ENCODE measurements around the gene EGR1. TPM values are rescaled to one million over a fixed set of nuclear protein-coding genes. Genes with fewer than 3 reads are reported as not detected.
"Not testable (repeated sequence)": the region's sequence is repeated elsewhere in the genome, so short reads cannot be mapped to it uniquely, and the experiment has no call there.

The EGR1 gene
- total RNA-seq, 1 experiment from 2014 or later = 27.8 TPM

GRCh38 chr5:138468966-138469539 is 3.8 kb downstream of the EGR1 start:
- no peak for DNase-seq (ENCODE audit: low spot score)

GRCh38 chr5:138469540-138470321 is 4.5 kb downstream of the EGR1 start:
- peak; percentile 90 for DNase-seq (ENCODE audit: low spot score)

GRCh38 chr5:138470322-138471051 is 5.2 kb downstream of the EGR1 start:
- DNase-seq (ENCODE audit: low spot score) = no peak

- no peak for DNase-seq (ENCODE audit: low spot score)
Observed at GRCh38 chr5:138471052-138471361, 5.7 kb downstream of the EGR1 start.

- no peak for DNase-seq (ENCODE audit: low spot score)
Observed at GRCh38 chr5:138472353-138472752, 7.1 kb downstream of the EGR1 start.

- DNase-seq (ENCODE audit: low spot score) = not testable (repeated sequence)
Observed at GRCh38 chr5:138473151-138473550, 7.9 kb downstream of the EGR1 start.

GRCh38 chr5:138476918-138477317 is 11.6 kb downstream of the EGR1 start:
- no peak for DNase-seq (ENCODE audit: low spot score)

- DNase-seq (ENCODE audit: low spot score) = no peak
Observed at GRCh38 chr5:138482638-138483037, 17.4 kb downstream of the EGR1 start.

GRCh38 chr5:138488481-138488945 is 23.2 kb downstream of the EGR1 start:
- DNase-seq (ENCODE audit: low spot score) = no peak

- no peak for DNase-seq (ENCODE audit: low spot score)
Observed at GRCh38 chr5:138489683-138490061, 24.4 kb downstream of the EGR1 start.

- DNase-seq (ENCODE audit: low spot score) = no peak
Observed at GRCh38 chr5:138490648-138491283, 25.5 kb downstream of the EGR1 start.

- no peak for DNase-seq (ENCODE audit: low spot score)
Observed at GRCh38 chr5:138491284-138491648, 26.0 kb downstream of the EGR1 start.

- peak; percentile 57 for DNase-seq (ENCODE audit: low spot score)
Observed at GRCh38 chr5:138491669-138492559, 26.6 kb downstream of the EGR1 start.

- no peak for DNase-seq (ENCODE audit: low spot score)
Observed at GRCh38 chr5:138492560-138493045, 27.3 kb downstream of the EGR1 start.

GRCh38 chr5:138495351-138495750 is 30.1 kb downstream of the EGR1 start:
- DNase-seq (ENCODE audit: low spot score) = no peak

GRCh38 chr5:138498376-138498775 is 33.1 kb downstream of the EGR1 start:
- DNase-seq (ENCODE audit: low spot score) = no peak

- DNase-seq (ENCODE audit: low spot score) = no peak
Observed at GRCh38 chr5:138502121-138502520, 36.8 kb downstream of the EGR1 start.

- DNase-seq (ENCODE audit: low spot score) = no peak
Observed at GRCh38 chr5:138502521-138502920, 37.2 kb downstream of the EGR1 start.

GRCh38 chr5:138503487-138504270 is 38.4 kb downstream of the EGR1 start:
- DNase-seq (ENCODE audit: low spot score) = peak; percentile 70

GRCh38 chr5:138504799-138505198 is 39.5 kb downstream of the EGR1 start:
- DNase-seq (ENCODE audit: low spot score) = no peak

All from HT-29 (cell line).